K562 (cell line): ENCODE measurements around the gene HPD. TPM values are rescaled to one million over a fixed set of nuclear protein-coding genes. Genes with fewer than 3 reads are reported as not detected.

Experiments
- ATAC-seq: fragments of 200-7000 bp; cut with Tn5 transposase; 3 replicates; pipeline ENCODE4 v1.9.1; 2020; ENCODE audit warnings: moderate library complexity
- BruUV-seq: library from RNA; stranded (reverse); fragments of 400-500 nt; replicated peaks from 2 replicates; lab custom pipeline; 2021; lab: Mats Ljungman, UMichigan
- CTCF ChIA-PET: fragments of 300-600 bp; formaldehyde crosslinking; extraction: SDS; loops from one replicate; lab custom pipeline; 2021; ENCODE audit warnings: low intra/inter-chr PET ratio; lab: Yijun Ruan, JAX
- POLR2A ChIA-PET: fragments of 300-600, 350-650 bp; sonication (Branson Sonifier 250); formaldehyde crosslinking; extraction: SDS; loops from one replicate; lab custom pipeline; 2021; ENCODE audit warnings: antibody characterized with exemption, inconsistent platforms; lab: Yijun Ruan, JAX
- DNase-seq, 4 experiments: peaks; one replicate each; pipeline versions ENCODE4 v3.0.0 to v3.0.0-alpha.2; 2011 to 2018; ENCODE audit warnings: low spot score in 3 of 4, mixed read lengths in 3 of 4; ENCODE audit errors: extremely low read depth in 1 of 4
- FAIRE-seq: peaks from 2 replicates; lab custom pipeline; 2011; peaks lifted over from hg19 to GRCh38; lab: Jason Lieb, UNC
- H2AFZ ChIP-seq: 2 replicates; pipeline ENCODE4 v1.6.0; 2011; ENCODE audit warnings: low read depth, low read length, control low read depth, inconsistent platforms
- H3K27ac ChIP-seq: fragments of 200-600 bp; 3 replicates; pipeline ENCODE4 v1.8.0; 2011; ENCODE audit warnings: low read depth, mild to moderate bottlenecking, control low read depth, inconsistent platforms, low read length, moderate library complexity, mixed read lengths; ENCODE audit errors: extremely low read depth
- H3K27me3 ChIP-seq, 2 experiments: fragments of 300-600 bp in 1 of 2; 2 replicates in 1 of 2; 3 replicates in 1 of 2; pipeline versions ENCODE4 v1.6.0 to v1.8.0; 2011; ENCODE audit warnings: inconsistent platforms in 2 of 2, low read length in 2 of 2, mild to moderate bottlenecking in 1 of 2, mixed read lengths in 1 of 2, moderate library complexity in 1 of 2; ENCODE audit not compliant: control insufficient read depth in 2 of 2, insufficient read depth in 2 of 2
- H3K36me3 ChIP-seq: fragments of 300-600 bp; 3 replicates; pipeline ENCODE4 v1.8.0; 2011; ENCODE audit warnings: mild to moderate bottlenecking, low read length, inconsistent platforms; ENCODE audit not compliant: control insufficient read depth, insufficient read depth
- H3K4me1 ChIP-seq, 2 experiments: fragments of 200-600 bp in 1 of 2; replicated peaks in 1 of 2; 2 replicates in 1 of 2; 3 replicates in 1 of 2; pipeline versions ENCODE4 v1.5.1 to v1.8.0; 2011; ENCODE audit warnings: inconsistent platforms in 2 of 2, low read length in 2 of 2, mild to moderate bottlenecking in 1 of 2, mixed read lengths in 1 of 2, moderate library complexity in 1 of 2; ENCODE audit not compliant: control insufficient read depth in 2 of 2, insufficient read depth in 2 of 2
- H3K4me2 ChIP-seq: 2 replicates; pipeline ENCODE4 v1.6.1; 2011; ENCODE audit warnings: low read length, control low read depth, inconsistent platforms, mixed read lengths; ENCODE audit not compliant: insufficient read depth
- H3K4me3 ChIP-seq: fragments of 200-600 bp; sonication (generic), shearing (Covaris generic); 2 replicates; pipeline ENCODE4 v1.5.1; 2016; ENCODE audit warnings: control low read depth, inconsistent platforms
- H3K79me2 ChIP-seq: fragments of 200-600 bp; 3 replicates; pipeline ENCODE4 v1.8.0; 2011; ENCODE audit warnings: low read length, inconsistent platforms; ENCODE audit not compliant: control insufficient read depth, insufficient read depth
- H3K9ac ChIP-seq, 2 experiments: 2 replicates each; pipeline versions ENCODE4 v1.6.0 to v1.6.1; 2011; ENCODE audit warnings: low read depth in 2 of 2, low read length in 2 of 2, control low read depth in 1 of 2, inconsistent platforms in 1 of 2, mild to moderate bottlenecking in 1 of 2, mixed read lengths in 1 of 2; ENCODE audit not compliant: insufficient read depth in 1 of 2
- H3K9me1 ChIP-seq: one replicate; pipeline ENCODE4 v1.6.0; 2011; ENCODE audit warnings: inconsistent platforms, mild to moderate bottlenecking, low read length, moderate library complexity; ENCODE audit not compliant: control insufficient read depth, insufficient read depth
- H3K9me3 ChIP-seq: replicated peaks from 2 replicates; pipeline ENCODE4 v1.5.1; 2011; ENCODE audit warnings: low read depth, low read length, inconsistent platforms; ENCODE audit not compliant: control insufficient read depth, insufficient read depth
- H4K20me1 ChIP-seq: replicated peaks from 2 replicates; pipeline ENCODE4 v1.6.1; 2011; ENCODE audit warnings: low read length, inconsistent platforms, mixed read lengths; ENCODE audit not compliant: control insufficient read depth, insufficient read depth
- MAZ ChIP-seq, 2 experiments: fragments of 450-650 bp in 1 of 2; sonication (generic) in 1 of 2; formaldehyde crosslinking; IDR thresholded peaks in 1 of 2; conservative IDR thresholded peaks in 1 of 2; 2 replicates each; pipeline versions ENCODE4 v1.4.0 to v1.5.0; 2020; ENCODE audit warnings: mild to moderate bottlenecking in 1 of 2, missing genetic modification reagents in 1 of 2
- MCM3 ChIP-seq: fragments of 450-650 bp; IDR thresholded peaks from 2 replicates; pipeline ENCODE4 v1.6.1; 2016
- MEF2D ChIP-seq: conservative IDR thresholded peaks from 2 replicates; pipeline ENCODE4 v1.6.1; 2016; ENCODE audit warnings: low read depth, missing genetic modification characterization, missing compliant biosample characterization
- ZEB2 ChIP-seq: fragments of 450-650 bp; IDR thresholded peaks from 2 replicates; pipeline ENCODE4 v1.6.1; 2016
- ZNF133 ChIP-seq: fragments of 250-450 bp; sonication (Bioruptor Pico); IDR thresholded peaks from 2 replicates; pipeline ENCODE4 v1.4.0; 2020; ENCODE audit warnings: mild to moderate bottlenecking
- ZNF217 ChIP-seq: sonication (generic); formaldehyde crosslinking; IDR thresholded peaks from 2 replicates; pipeline ENCODE4 v1.8.0; 2022; ENCODE audit warnings: mild to moderate bottlenecking, missing genetic modification reagents
- ZNF551 ChIP-seq: fragments of 250-450 bp; sonication (Bioruptor Pico); IDR thresholded peaks from 2 replicates; pipeline ENCODE4 v1.5.0; 2021; ENCODE audit warnings: mild to moderate bottlenecking, moderate library complexity
- WGBS: fragments of 100-300 bp; shearing (Covaris generic); methylation state at CpG from one replicate; pipeline ENCODE4 v1.1.6; 2016; ENCODE audit warnings: low coverage, mixed read lengths; ENCODE audit not compliant: insufficient coverage; ENCODE audit errors: missing lambda C conversion rate; 5-methylcytosine and 5-hydroxymethylcytosine counted together
- in situ Hi-C: fragments of 300-500 bp; cut with MboI; formaldehyde crosslinking; loops from 4 replicates; pipeline ENCODE4 v1.15.0; 2018; ENCODE audit warnings: inconsistent platforms, mixed read lengths
- intact Hi-C: fragments of 100-400 bp; cut with micrococcal nuclease; formaldehyde crosslinking; loops from 2 replicates; pipeline ENCODE4 v1.14.2; 2022
- polyA plus RNA-seq, 8 experiments: library from polyadenylated mRNA; depleted of rRNA in 4 of 8; stranded (reverse) in 5 of 8; unstranded in 3 of 8; fragments of >200 nt; fragmentation: Nextera tagmentation in 2 of 8; fragmentation: Illumina TruSeq in 1 of 8; extraction: Ambion mirVana in 2 of 8; extraction: Trizol in 1 of 8; gene quantifications; 2 replicates each; pipeline versions ENCODE4 v1.2.1 to v1.2.3, GENCODE V29; 2011 to 2014; ENCODE audit warnings: inconsistent platforms in 1 of 8, missing spikeins in 1 of 8
- total RNA-seq, 7 experiments: library from RNA; depleted of rRNA in 6 of 7; stranded (reverse); fragments of >200 nt in 6 of 7; fragmentation: Illumina TruSeq in 2 of 7; extraction: Trizol in 2 of 7; gene quantifications; 2 replicates each; pipeline versions ENCODE4 v1.2.1 to v1.2.3, GENCODE V29; 2011 to 2021; ENCODE audit warnings: low replicate concordance in 1 of 7
- TF ChIP-seq, protein P1 (sequence below): sonication (generic); formaldehyde crosslinking; IDR thresholded peaks from 2 replicates; pipeline ENCODE4 v1.4.0; 2020; ENCODE audit warnings: mild to moderate bottlenecking, missing genetic modification reagents

HPD gene
- total and polyA plus RNA-seq, 9 of the 15 experiments (the other 6 are each of a cell fraction or from before 2014, with no cell fraction given), result 0.06 to 0.29 (median 0.07) TPM; not detected in 4

DNA sequence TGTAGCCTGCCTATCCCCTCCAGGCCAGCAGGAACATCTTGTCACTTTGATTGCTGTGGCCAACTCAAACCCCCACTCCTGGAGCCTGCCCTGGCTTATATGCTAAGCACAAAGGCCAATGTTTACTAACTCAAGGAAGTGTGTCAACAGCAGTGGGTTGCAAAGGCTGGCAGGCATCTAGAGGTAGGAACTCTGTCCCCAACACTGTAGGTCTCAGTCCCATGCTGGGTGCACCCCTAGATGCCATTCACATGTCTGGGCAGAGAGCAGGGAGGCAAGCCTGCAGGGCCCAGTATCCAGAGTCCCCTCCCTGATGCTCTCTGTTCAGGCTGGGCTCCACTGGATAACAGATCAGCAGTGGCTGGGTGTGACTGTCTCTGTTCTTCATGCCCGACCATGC, 1.6 kb upstream of the HPD start:
- no peak overlapping the region for H3K4me3 ChIP-seq
- H3K4me1 ChIP-seq, result peaks cover 8 to 9% of the 10 kb centered on the region in 2 experiments; a peak in 4 of 5 replicates
- CTCF ChIA-PET, result no interaction called here

More for the DNA sequence above, 1.6 kb upstream of the HPD start:
- Histone ChIP-seq H3K27me3 (no peaks in the 10 kb centered on the region), H3K9ac (no peak overlapping the region), H3K9me1 (no peaks in the 10 kb centered on the region), H2AFZ (no peak overlapping the region), H3K79me2 (no peaks in the 10 kb centered on the region), H3K4me2 (no peak overlapping the region), H3K9me3 (no peaks in the 10 kb centered on the region), H3K27ac (no peak overlapping the region), H3K36me3 (no peaks in the 10 kb centered on the region), H4K20me1 (no peaks in the 10 kb centered on the region)
- intact Hi-C loops (no loop called here), in situ Hi-C loops (no loop called here)
- ATAC-seq, result no peak
- no peak for FAIRE-seq
- whole genome bisulfite sequencing, result 36% methylated on average over 1 of the region's 1 CpG
- DNase-seq, result no peak
- BruUV-seq, result no TSS peak
- TF ChIP-seq MAZ (CRISPR knock-in tag; conservative IDR thresholded peaks at IDR 0.05 in 1 of 2, IDR thresholded peaks at IDR 0.05 in 1 of 2) (no peak), MCM3 (no peak), ZNF133 (CRISPR knock-in tag) (no peak), MEF2D (tag) (no peak), ZNF217 (no peak), ZEB2 (no peak), ZNF551 (CRISPR knock-in tag) (no peak)
- TF ChIP-seq, protein P1, sequence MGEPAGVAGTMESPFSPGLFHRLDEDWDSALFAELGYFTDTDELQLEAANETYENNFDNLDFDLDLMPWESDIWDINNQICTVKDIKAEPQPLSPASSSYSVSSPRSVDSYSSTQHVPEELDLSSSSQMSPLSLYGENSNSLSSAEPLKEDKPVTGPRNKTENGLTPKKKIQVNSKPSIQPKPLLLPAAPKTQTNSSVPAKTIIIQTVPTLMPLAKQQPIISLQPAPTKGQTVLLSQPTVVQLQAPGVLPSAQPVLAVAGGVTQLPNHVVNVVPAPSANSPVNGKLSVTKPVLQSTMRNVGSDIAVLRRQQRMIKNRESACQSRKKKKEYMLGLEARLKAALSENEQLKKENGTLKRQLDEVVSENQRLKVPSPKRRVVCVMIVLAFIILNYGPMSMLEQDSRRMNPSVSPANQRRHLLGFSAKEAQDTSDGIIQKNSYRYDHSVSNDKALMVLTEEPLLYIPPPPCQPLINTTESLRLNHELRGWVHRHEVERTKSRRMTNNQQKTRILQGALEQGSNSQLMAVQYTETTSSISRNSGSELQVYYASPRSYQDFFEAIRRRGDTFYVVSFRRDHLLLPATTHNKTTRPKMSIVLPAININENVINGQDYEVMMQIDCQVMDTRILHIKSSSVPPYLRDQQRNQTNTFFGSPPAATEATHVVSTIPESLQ (CRISPR knock-in tag), result no peak
- POLR2A ChIA-PET, result interaction anchor here (0.6 to 2.3 kb wide), 2 partner anchors 10 to 1031 kb away, joined by 3 to 9 read pairs; no protein-coding TSS in a partner anchor
